SK-N-SH (cell line): ENCODE results near the gene GPM6B. TPM values are rescaled to one million over a fixed set of nuclear protein-coding genes. Genes with fewer than 3 reads are reported as not detected.

Experiments used
- CTCF ChIA-PET: fragments of 300-600, 350-600 bp; formaldehyde crosslinking; extraction: SDS; loops from one replicate; lab custom pipeline; 2021; lab: Yijun Ruan, JAX
- POLR2A ChIA-PET: fragments of 350-600 bp; sonication (Branson Sonifier 250); formaldehyde crosslinking; extraction: SDS; loops from one replicate; lab custom pipeline; 2020; ENCODE audit warnings: antibody characterized with exemption, inconsistent platforms; lab: Yijun Ruan, JAX
- DNase-seq: peaks from one replicate; pipeline ENCODE4 v3.0.0; 2012
- H2AFZ ChIP-seq: fragments of 200-600 bp; sonication (generic); 2 replicates; pipeline ENCODE4 v1.8.1; 2016; ENCODE audit warnings: antibody characterized with exemption, mild to moderate bottlenecking, low read depth
- H3F3A ChIP-seq: fragments of 200-600 bp; sonication (generic); replicated peaks from 2 replicates; pipeline ENCODE3; 2016; ENCODE audit warnings: antibody characterized with exemption, mild to moderate bottlenecking; ENCODE audit not compliant: insufficient read depth
- H3K27ac ChIP-seq, 2 experiments: fragments of 200-500 bp in 1 of 2; fragments of 200-600 bp in 1 of 2; sonication (Bioruptor generic) in 1 of 2; sonication (generic), shearing (Covaris generic) in 1 of 2; 2 replicates each; pipeline versions ENCODE4 v1.5.1 to v1.6.1; 2014 to 2016; ENCODE audit warnings: low read depth in 2 of 2, inconsistent platforms in 1 of 2, low read length in 1 of 2, mild to moderate bottlenecking in 1 of 2, mixed read lengths in 1 of 2
- H3K27me3 ChIP-seq: fragments of 200-600 bp; sonication (generic), shearing (Covaris generic); 2 replicates; pipeline ENCODE4 v1.6.1; 2016; ENCODE audit warnings: mixed run types; ENCODE audit not compliant: insufficient read depth
- H3K36me3 ChIP-seq, 2 experiments: fragments of 200-500 bp in 1 of 2; fragments of 200-600 bp in 1 of 2; sonication (Bioruptor generic) in 1 of 2; sonication (generic) in 1 of 2; replicated peaks in 1 of 2; 2 replicates each; pipeline versions ENCODE3 to v1.5.1; 2014 to 2016; ENCODE audit warnings: low read length in 1 of 2, mild to moderate bottlenecking in 1 of 2; ENCODE audit not compliant: insufficient read depth in 2 of 2, control insufficient read depth in 1 of 2
- H3K4me1 ChIP-seq, 2 experiments: fragments of 200-500 bp in 1 of 2; fragments of 200-600 bp in 1 of 2; sonication (Bioruptor generic) in 1 of 2; sonication (generic), shearing (Covaris generic) in 1 of 2; 2 replicates each; pipeline versions ENCODE4 v1.5.1 to v1.6.1; 2014 to 2016; ENCODE audit warnings: low read depth in 1 of 2, low read length in 1 of 2, mixed run types in 1 of 2; ENCODE audit not compliant: insufficient read depth in 2 of 2, control insufficient read depth in 1 of 2
- H3K4me2 ChIP-seq: fragments of 200-600 bp; sonication (generic), shearing (Covaris generic); 2 replicates; pipeline ENCODE4 v1.6.1; 2017; ENCODE audit warnings: mixed run types
- H3K4me3 ChIP-seq, 2 experiments: fragments of 200-500 bp in 1 of 2; fragments of 200-600 bp in 1 of 2; sonication (Bioruptor generic) in 1 of 2; sonication (generic), shearing (Covaris generic) in 1 of 2; 2 replicates each; pipeline versions ENCODE4 v1.5.1 to v1.8.1; 2014 to 2016; ENCODE audit warnings: low read depth in 2 of 2, inconsistent platforms in 1 of 2, low read length in 1 of 2, mild to moderate bottlenecking in 1 of 2, mixed read lengths in 1 of 2, moderate library complexity in 1 of 2
- H3K79me2 ChIP-seq: fragments of 200-600 bp; sonication (generic); 2 replicates; pipeline ENCODE4 v1.8.1; 2017; ENCODE audit warnings: mild to moderate bottlenecking; ENCODE audit not compliant: insufficient read depth
- H3K9ac ChIP-seq: fragments of 200-600 bp; sonication (generic); 2 replicates; pipeline ENCODE4 v1.6.1; 2017; ENCODE audit warnings: mixed run types
- H3K9me2 ChIP-seq: fragments of 200-600 bp; sonication (generic); 2 replicates; pipeline ENCODE4 v1.6.1; 2017; ENCODE audit warnings: mixed run types
- H3K9me3 ChIP-seq: fragments of 200-600 bp; sonication (generic); 2 replicates; pipeline ENCODE4 v1.6.1; 2017; ENCODE audit warnings: mixed run types, mild to moderate bottlenecking, moderate library complexity
- H4K20me1 ChIP-seq: fragments of 200-600 bp; sonication (generic); 2 replicates; pipeline ENCODE4 v1.6.1; 2017; ENCODE audit warnings: mild to moderate bottlenecking, mixed run types; ENCODE audit not compliant: insufficient read depth
- FOSL2 ChIP-seq: IDR thresholded peaks from 2 replicates; pipeline ENCODE4 v1.4.0; 2012; ENCODE audit warnings: low read depth, mild to moderate bottlenecking, moderate library complexity, borderline replicate concordance
- FOXJ3 ChIP-seq: sonication (generic); formaldehyde crosslinking; IDR thresholded peaks from 2 replicates; pipeline ENCODE4 v1.5.1; 2020; ENCODE audit warnings: mild to moderate bottlenecking, missing genetic modification reagents
- NRF1 ChIP-seq: IDR thresholded peaks from 2 replicates; pipeline ENCODE4 v1.6.1; 2012; ENCODE audit warnings: low read depth, mild to moderate bottlenecking, low read length
- PBX3 ChIP-seq: IDR thresholded peaks from 2 replicates; pipeline ENCODE4; 2012
- POLR2AphosphoS5 ChIP-seq: IDR thresholded peaks from 2 replicates; pipeline ENCODE4 v1.6.1; 2012; ENCODE audit warnings: low read depth, low read length
- SMC3 ChIP-seq: IDR thresholded peaks from 2 replicates; pipeline ENCODE4 v1.6.1; 2012; ENCODE audit warnings: low read depth, low read length, improper control_type of control experiment
- TAF1 ChIP-seq: IDR thresholded peaks from 2 replicates; pipeline ENCODE4 v1.6.1; 2012; ENCODE audit warnings: low read depth, mild to moderate bottlenecking, low read length, moderate library complexity, borderline replicate concordance
- USF2 ChIP-seq: fragments of 150-350 bp; IDR thresholded peaks from 2 replicates; pipeline ENCODE4 v1.6.1; 2017; ENCODE audit warnings: antibody characterized with exemption, low read length, low read depth, borderline replicate concordance
- YY1 ChIP-seq: IDR thresholded peaks from 2 replicates; pipeline ENCODE4 v1.4.0; 2012; ENCODE audit warnings: low read depth, mild to moderate bottlenecking
- ZBTB33 ChIP-seq: IDR thresholded peaks from 2 replicates; pipeline ENCODE4 v1.4.0; 2012; ENCODE audit warnings: low read depth, borderline replicate concordance
- WGBS: methylation state at CpG from one replicate; pipeline ENCODE4 v1.1.6; 2017; ENCODE audit warnings: low lambda C conversion rate; 5-methylcytosine and 5-hydroxymethylcytosine counted together
- polyA plus RNA-seq, 3 experiments: library from polyadenylated mRNA; depleted of rRNA; stranded (reverse); fragments of >200 nt; gene quantifications; 2 replicates each; pipeline ENCODE4 v1.2.3, GENCODE V29; 2012

Gene GPM6B
- polyA plus RNA-seq, 1 of the 3 experiments (the other 2 are of a cell fraction), result 1.2 TPM

DNA sequence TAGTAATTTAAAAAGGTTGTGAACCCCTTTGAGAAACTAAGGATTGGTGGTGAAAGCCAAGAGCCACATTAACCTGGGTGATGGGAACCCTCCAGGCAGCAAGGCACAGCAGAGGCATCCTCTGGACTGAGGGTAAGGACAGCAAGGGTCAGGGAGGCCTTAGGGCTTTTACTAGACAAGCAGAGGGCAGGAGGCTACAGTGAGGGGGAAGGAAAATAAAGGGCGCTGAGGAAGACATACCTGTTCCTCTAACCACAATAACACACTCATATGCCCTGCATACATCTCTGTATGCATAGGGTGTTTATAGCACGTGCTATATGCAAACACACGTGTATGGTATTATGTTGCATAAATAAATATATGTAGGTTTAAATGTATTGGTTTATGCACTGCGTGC lies 18.7 kb downstream of the GPM6B start:
- 43% methylated on average over 4 of the region's 4 CpGs for WGBS
- Histone ChIP-seq H3K9ac (no peak overlapping the region), H3K4me2 (no peak overlapping the region), H4K20me1 (no peaks in the 10 kb centered on the region), H3K4me3 (no peak overlapping the region), H3K9me3 (no peaks in the 10 kb centered on the region), H3K27me3 (peaks cover 14% of the 10 kb centered on the region; the same call in 1 of the 2 replicates), H3K27ac (no peak overlapping the region), H3K79me2 (no peaks in the 10 kb centered on the region), H3K4me1 (no peaks in the 10 kb centered on the region), H3K9me2 (no peaks in the 10 kb centered on the region), H2AFZ (no peak overlapping the region), H3K36me3 (no peaks in the 10 kb centered on the region), H3F3A (no peaks in the 10 kb centered on the region)
- POLR2A ChIA-PET, result no interaction called here
- CTCF ChIA-PET, result interaction anchor here (1.0 kb wide), 1 partner anchor 9 kb away, joined by 5 read pairs; no protein-coding TSS in a partner anchor
- no peak for DNase-seq
- TF ChIP-seq ZBTB33 (no peak), TAF1 (no peak), POLR2AphosphoS5 (no peak), FOSL2 (no peak)

DNA sequence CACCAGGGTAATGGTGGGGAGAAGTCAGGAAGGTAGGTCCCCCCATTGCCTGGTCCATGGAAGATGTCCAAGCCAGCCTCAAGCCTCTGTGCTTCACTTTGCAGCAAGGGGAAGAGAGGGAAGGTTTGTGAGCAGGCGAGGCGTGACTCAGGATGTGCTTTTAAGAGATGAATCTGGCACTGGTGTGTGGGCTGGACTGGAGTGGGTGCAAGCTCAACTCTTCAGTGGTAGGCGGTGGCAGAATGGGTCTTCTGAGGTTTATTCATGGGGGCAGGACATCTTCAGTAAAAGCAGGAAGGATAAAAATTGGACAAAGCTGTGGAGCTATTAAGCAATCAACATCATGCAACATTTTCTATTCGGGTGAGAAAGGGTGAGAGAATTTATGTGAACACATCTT lies 19.4 kb downstream of the GPM6B start:
- Histone ChIP-seq H3K79me2 (no peaks in the 10 kb centered on the region), H3K9me2 (no peaks in the 10 kb centered on the region), H3K4me3 (no peak overlapping the region), H3K36me3 (no peaks in the 10 kb centered on the region), H3K27me3 (peaks cover 11% of the 10 kb centered on the region; the same call in 1 of the 2 replicates), H3K27ac (no peak overlapping the region), H3K4me2 (no peak overlapping the region), H3K9me3 (no peaks in the 10 kb centered on the region), H2AFZ (no peak overlapping the region), H3K4me1 (no peaks in the 10 kb centered on the region), H3K9ac (no peak overlapping the region), H3F3A (no peaks in the 10 kb centered on the region), H4K20me1 (no peaks in the 10 kb centered on the region)
- WGBS, result 36% methylated on average over 4 of the region's 4 CpGs
- POLR2A ChIA-PET, result no interaction called here
- DNase-seq, result no peak
- TF ChIP-seq SMC3 (no peak), NRF1 (no peak), FOSL2 (no peak), PBX3 (no peak), FOXJ3 (CRISPR knock-in tag) (no peak), USF2 (no peak), YY1 (no peak)
- CTCF ChIA-PET, result no interaction called here
